ENCODE results near the gene RAPGEFL1.

GRCh38 chr17:40158438-40159013, 18.7 kb upstream of the RAPGEFL1 start:
- TF ChIP-seq CTCF (conservative IDR thresholded peaks at IDR 0.05; ENCODE audit: low read length) = no peak
- TF ChIP-seq EZH2phosphoT487 (IDR thresholded peaks at IDR 0.05; ENCODE audit: borderline replicate concordance) = no peak
